PC-9 (cell line): ENCODE results near the gene SSR1. TPM values are rescaled to one million over a fixed set of nuclear protein-coding genes. Genes with fewer than 3 reads are reported as not detected.

Experiments
- BruUV-seq: library from RNA; stranded (reverse); fragments of 400-500 nt; replicated peaks from 2 replicates; lab custom pipeline; 2021; lab: Mats Ljungman, UMichigan
- CTCF ChIA-PET: fragments of 300-600 bp; sonication (Branson Sonifier 250); formaldehyde crosslinking; loops from one replicate; lab custom pipeline; 2022; ENCODE audit warnings: antibody characterized with exemption; lab: Charles Lee
- POLR2A ChIA-PET: fragments of 300-600 bp; sonication (Branson Sonifier 250); formaldehyde crosslinking; loops from one replicate; lab custom pipeline; 2022; ENCODE audit warnings: antibody characterized with exemption; ENCODE audit not compliant: unreplicated experiment; lab: Charles Lee
- DNase-seq, 2 experiments: peaks; one replicate each; pipeline versions ENCODE4 v3.0.0 to v3.0.0-alpha.2; 2015 to 2022; ENCODE audit warnings: mixed read lengths in 1 of 2
- H2AFZ ChIP-seq: fragments of 200-600 bp; sonication (generic); 2 replicates; pipeline ENCODE4 v1.8.1; 2017; ENCODE audit warnings: antibody characterized with exemption
- H3F3A ChIP-seq: fragments of 200-600 bp; sonication (generic); 2 replicates; pipeline ENCODE4 v1.8.1; 2017; ENCODE audit warnings: antibody characterized with exemption, mild to moderate bottlenecking, low read depth; ENCODE audit not compliant: insufficient read depth
- H3K27ac ChIP-seq: fragments of 200-600 bp; sonication (generic); 2 replicates; pipeline ENCODE4 v1.6.1; 2016; ENCODE audit warnings: mixed run types
- H3K27me3 ChIP-seq: fragments of 200-600 bp; sonication (generic); 2 replicates; pipeline ENCODE4 v1.6.1; 2016; ENCODE audit warnings: low read depth, mixed run types; ENCODE audit not compliant: insufficient read depth
- H3K36me3 ChIP-seq: fragments of 200-600 bp; sonication (generic); 2 replicates; pipeline ENCODE4 v1.6.1; 2016; ENCODE audit warnings: low read depth, mixed run types
- H3K4me1 ChIP-seq: fragments of 200-600 bp; sonication (generic); replicated peaks from 2 replicates; pipeline ENCODE4 v1.6.1; 2016; ENCODE audit warnings: mixed run types; ENCODE audit not compliant: insufficient read depth
- H3K4me2 ChIP-seq: fragments of 200-600 bp; sonication (generic); 2 replicates; pipeline ENCODE4 v1.6.1; 2017; ENCODE audit warnings: mixed run types
- H3K4me3 ChIP-seq: fragments of 200-600 bp; sonication (generic); 2 replicates; pipeline ENCODE4 v1.6.1; 2016; ENCODE audit warnings: mixed run types
- H3K79me2 ChIP-seq: fragments of 200-600 bp; sonication (generic); 2 replicates; pipeline ENCODE4 v1.6.1; 2017; ENCODE audit warnings: low read depth, mixed run types
- H3K9me2 ChIP-seq: fragments of 200-600 bp; sonication (generic); 2 replicates; pipeline ENCODE4 v1.8.1; 2017; ENCODE audit warnings: mild to moderate bottlenecking; ENCODE audit not compliant: insufficient read depth
- H3K9me3 ChIP-seq: fragments of 200-600 bp; sonication (generic); 2 replicates; pipeline ENCODE4 v1.8.1; 2016; ENCODE audit warnings: low read depth; ENCODE audit not compliant: insufficient read depth
- H4K20me1 ChIP-seq: fragments of 200-600 bp; sonication (generic); 2 replicates; pipeline ENCODE4 v1.8.1; 2017; ENCODE audit not compliant: insufficient read depth
- CTCF ChIP-seq: fragments of 200-600 bp; sonication (generic); conservative IDR thresholded peaks from 2 replicates; pipeline ENCODE4 v1.6.1; 2017; ENCODE audit warnings: mixed run types, antibody characterized with exemption, mild to moderate bottlenecking, moderate library complexity
- EZH2 ChIP-seq: fragments of 200-600 bp; sonication (generic); IDR thresholded peaks from 2 replicates; pipeline ENCODE4 v1.8.0; 2017; ENCODE audit warnings: antibody characterized with exemption, low read depth
- intact Hi-C: fragments of 100-400 bp; cut with micrococcal nuclease; formaldehyde crosslinking; loops from one replicate; pipeline ENCODE4 v1.10.0; 2022; ENCODE audit not compliant: unreplicated experiment
- total RNA-seq: library from RNA; stranded (reverse); gene quantifications from 2 replicates; pipeline ENCODE4 v1.2.3, GENCODE V29; 2021

The SSR1 gene
- total RNA-seq, 1 experiment from 2014 or later = 118 TPM

GRCh38 chr6:7338031-7338430 lies 25.0 kb upstream of the SSR1 start:
- H3K36me3 ChIP-seq = no peaks in the 10 kb centered on the region
- TF ChIP-seq CTCF (no peak), EZH2 (no peak)
- ChIA-PET CTCF (no interaction called here), POLR2A (no interaction called here)
- H3K9me3 ChIP-seq = peaks cover 11% of the 10 kb centered on the region; the same call in 1 of the 2 replicates
- intact Hi-C loops = no loop called here
- H3K4me2 ChIP-seq = no peak overlapping the region
- no peak for DNase-seq
- no peaks in the 10 kb centered on the region for H4K20me1 ChIP-seq
- no peak overlapping the region for H2AFZ ChIP-seq
- no peaks in the 10 kb centered on the region for H3K79me2 ChIP-seq
- H3K27me3 ChIP-seq = no peaks in the 10 kb centered on the region
- no peak overlapping the region for H3K27ac ChIP-seq
- H3K4me1 ChIP-seq = 0 out of 2 replicates have a peak, but pooled peaks cover 5% of the 10 kb centered on the region
- H3K9me2 ChIP-seq = no peaks in the 10 kb centered on the region
- H3K4me3 ChIP-seq = no peak overlapping the region
- no peaks in the 10 kb centered on the region for H3F3A ChIP-seq
- no TSS peak for BruUV-seq

GRCh38 chr6:7335519-7335918 lies 22.5 kb upstream of the SSR1 start:
- Histone ChIP-seq H3K4me1 (no peaks in the 10 kb centered on the region), H3K4me3 (no peak overlapping the region), H2AFZ (no peak overlapping the region), H3K27me3 (no peaks in the 10 kb centered on the region), H3K27ac (no peak overlapping the region), H3K9me2 (no peaks in the 10 kb centered on the region), H3K79me2 (no peaks in the 10 kb centered on the region), H3F3A (no peaks in the 10 kb centered on the region), H3K9me3 (no peaks in the 10 kb centered on the region), H3K36me3 (no peaks in the 10 kb centered on the region), H4K20me1 (no peaks in the 10 kb centered on the region), H3K4me2 (no peak overlapping the region)
- BruUV-seq = no TSS peak
- CTCF ChIA-PET = no interaction called here
- POLR2A ChIA-PET = no interaction called here
- TF ChIP-seq CTCF (no peak), EZH2 (no peak)
- intact Hi-C loops = no loop called here
- DNase-seq = no peak

- CTCF ChIA-PET = no interaction called here
- H3K4me1 ChIP-seq = no peaks in the 10 kb centered on the region
- H3K9me2 ChIP-seq = no peaks in the 10 kb centered on the region
- H3K27ac ChIP-seq = no peak overlapping the region
- H3F3A ChIP-seq = no peaks in the 10 kb centered on the region
- H3K9me3 ChIP-seq = no peaks in the 10 kb centered on the region
- H4K20me1 ChIP-seq = no peaks in the 10 kb centered on the region
- no peak overlapping the region for H3K4me3 ChIP-seq
- no peak overlapping the region for H3K4me2 ChIP-seq
- BruUV-seq = no TSS peak
- TF ChIP-seq EZH2 (no peak), CTCF (no peak)
- H3K36me3 ChIP-seq = no peaks in the 10 kb centered on the region
- no peaks in the 10 kb centered on the region for H3K27me3 ChIP-seq
- H3K79me2 ChIP-seq = no peaks in the 10 kb centered on the region
- intact Hi-C loops = no loop called here
- POLR2A ChIA-PET = no interaction called here
- no peak overlapping the region for H2AFZ ChIP-seq
- DNase-seq = no peak
Measured at GRCh38 chr6:7334685-7335084, 21.7 kb upstream of the SSR1 start.
